Ovary (tissue), 3 donors: Measurements from ENCODE around the gene JPH3.

Source experiments
- CTCF ChIP-seq, 3 donors: fragments of 450-650 bp in 2 of 3; fragments of 200-600 bp in 1 of 3; IDR thresholded peaks; one replicate each; pipeline versions ENCODE4 v1.5.1 to v1.8.0; 2016 to 2022; ENCODE audit warnings: antibody characterized with exemption in 3 of 3, mild to moderate bottlenecking in 1 of 3
- EP300 ChIP-seq: sonication (generic); formaldehyde crosslinking; IDR thresholded peaks from one replicate; pipeline ENCODE4 v1.6.1; 2017; ENCODE audit warnings: antibody characterized with exemption
- POLR2A ChIP-seq: fragments of 450-650 bp; IDR thresholded peaks from one replicate; pipeline ENCODE4 v1.6.1; 2017; ENCODE audit warnings: antibody characterized with exemption, mild to moderate bottlenecking, moderate library complexity
- donor health status: DM: no; HTN: no; CAD: no.

DNA sequence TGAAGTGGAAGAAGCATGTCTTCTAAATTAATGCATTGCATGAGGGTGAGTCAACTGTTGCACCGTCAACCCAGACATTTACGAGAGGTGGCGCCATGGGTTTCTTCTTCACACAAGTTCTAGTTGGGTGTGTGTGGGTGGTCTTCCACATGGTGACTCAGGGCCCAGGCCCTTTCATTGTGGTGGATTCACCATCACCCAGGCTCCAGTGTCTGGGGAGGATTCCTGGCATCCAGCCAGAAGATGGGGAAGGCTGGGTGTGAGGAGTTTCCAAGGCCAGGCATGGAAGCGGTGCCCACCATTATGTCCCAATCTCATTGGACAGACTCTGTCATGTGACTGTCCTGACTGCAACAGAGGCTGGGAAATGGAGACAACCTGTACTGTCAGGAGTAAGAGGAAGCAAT, 21.4 kb upstream of the JPH3 start:
- TF ChIP-seq POLR2A (no peak), CTCF (IDR thresholded peaks at IDR 0.05) (no peak), EP300 (no peak)
